ENCODE results near the gene C1QTNF12.
"Not testable (repeated sequence)": the region's sequence is repeated elsewhere in the genome, so short reads cannot be mapped to it uniquely, and the experiment has no call there.

The C1QTNF12 gene

DNA sequence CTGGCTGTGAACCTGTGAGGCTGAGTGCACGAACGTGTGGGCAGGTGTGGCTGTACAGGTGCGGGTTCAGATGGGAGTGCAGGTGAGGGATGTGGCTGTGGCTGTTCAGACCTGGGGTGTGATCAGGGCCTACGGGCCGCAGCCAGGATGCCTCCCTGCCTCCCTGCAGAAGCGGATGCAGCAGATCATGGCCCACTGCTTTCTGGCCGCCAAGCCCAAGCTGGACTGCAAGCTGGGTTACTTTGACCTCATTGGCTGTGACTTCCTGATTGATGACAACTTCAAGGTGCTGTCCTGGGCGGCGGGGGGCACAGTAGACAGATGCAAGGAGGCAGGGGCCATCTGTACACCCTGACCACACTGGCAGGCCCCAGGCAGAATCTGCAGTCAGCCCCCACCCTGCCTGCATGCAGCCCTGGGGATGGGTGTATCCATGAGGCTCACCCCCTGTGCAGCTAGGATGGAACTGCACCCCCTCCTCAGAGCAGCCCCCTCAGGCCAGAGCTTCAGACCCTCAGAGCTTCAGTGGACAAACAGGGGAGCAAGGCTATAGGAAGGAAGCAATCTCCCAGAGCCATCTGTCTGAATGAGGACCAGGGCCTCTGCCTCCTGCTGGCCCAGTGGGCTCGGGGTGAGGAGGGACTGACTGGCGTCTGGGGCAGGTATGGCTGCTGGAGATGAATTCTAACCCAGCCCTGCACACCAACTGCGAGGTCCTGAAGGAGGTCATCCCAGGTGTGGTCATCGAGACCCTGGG is 49.9 kb downstream of the C1QTNF12 start:
- no peak for DNase-seq

DNA sequence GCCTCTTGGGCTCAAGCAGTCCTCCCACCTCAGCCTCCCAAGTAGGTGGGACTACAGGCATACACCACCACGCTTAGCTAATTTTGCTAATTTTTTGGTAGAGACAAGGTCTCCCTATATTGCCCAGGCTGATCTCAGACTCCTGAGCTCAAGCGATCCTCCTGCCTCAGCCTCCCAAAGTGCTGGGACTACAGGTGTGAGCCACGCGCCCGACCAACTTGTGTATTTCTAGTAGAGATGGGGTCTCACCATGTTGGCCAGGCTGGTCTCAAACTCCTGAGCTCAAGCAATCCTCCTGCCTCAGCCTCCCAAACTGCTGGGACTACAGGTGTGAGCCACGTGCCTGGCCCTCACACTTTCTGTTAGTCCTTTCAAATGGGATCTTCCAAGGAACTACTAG is 50.8 kb downstream of the C1QTNF12 start:
- not testable (repeated sequence) for DNase-seq

DNA sequence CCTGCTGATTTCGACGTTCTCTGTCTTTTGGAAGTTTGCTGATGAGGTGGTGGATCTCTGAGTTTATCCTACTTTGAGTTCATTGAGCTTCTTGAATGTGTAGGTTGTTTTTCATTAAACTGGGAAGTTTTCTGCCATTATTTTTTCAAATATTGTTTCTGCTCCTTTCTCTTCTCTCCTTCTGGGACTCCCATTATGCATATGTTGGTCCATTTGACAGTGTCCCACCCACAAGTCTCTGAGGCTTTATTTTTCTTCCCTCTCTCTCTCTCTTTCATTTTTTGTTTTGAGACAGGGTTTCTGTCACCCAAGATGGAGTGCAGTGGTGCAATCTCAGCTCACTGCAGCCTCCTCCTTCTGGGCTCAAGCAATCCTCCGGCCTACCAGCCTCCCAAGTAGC is 51.8 kb downstream of the C1QTNF12 start:
- no peak for DNase-seq
